Glutamatergic neuron (in vitro differentiated cells): ENCODE measurements around the gene CBY1. TPM values are rescaled to one million over a fixed set of nuclear protein-coding genes. Genes with fewer than 3 reads are reported as not detected.

ENCODE experiments used
- DNase-seq: peaks from one replicate; pipeline ENCODE4 v3.0.0; 2022
- H3K27ac Mint-ChIP-seq: one replicate; pipeline ENCODE4 v1.8.0; 2020; ENCODE audit warnings: mild to moderate bottlenecking, mixed read lengths, inconsistent platforms; ENCODE audit not compliant: unreplicated experiment
- H3K27me3 Mint-ChIP-seq: one replicate; pipeline ENCODE4 v1.8.0; 2020; ENCODE audit warnings: mild to moderate bottlenecking, moderate library complexity, mixed read lengths, inconsistent platforms; ENCODE audit not compliant: unreplicated experiment
- H3K36me3 Mint-ChIP-seq: one replicate; pipeline ENCODE4 v1.8.0; 2020; ENCODE audit warnings: mild to moderate bottlenecking, mixed read lengths, inconsistent platforms; ENCODE audit not compliant: unreplicated experiment
- H3K4me1 Mint-ChIP-seq: one replicate; pipeline ENCODE4 v1.8.0; 2020; ENCODE audit warnings: mild to moderate bottlenecking, low read depth, mixed read lengths, inconsistent platforms; ENCODE audit not compliant: unreplicated experiment
- H3K4me3 Mint-ChIP-seq: one replicate; pipeline ENCODE4 v1.8.0; 2020; ENCODE audit warnings: mild to moderate bottlenecking, mixed read lengths, inconsistent platforms; ENCODE audit not compliant: unreplicated experiment
- H3K9me3 Mint-ChIP-seq: one replicate; pipeline ENCODE4 v1.8.0; 2020; ENCODE audit warnings: mild to moderate bottlenecking, moderate library complexity, mixed read lengths, inconsistent platforms; ENCODE audit not compliant: unreplicated experiment
- total RNA-seq: library from RNA; stranded (reverse); fragmentation: NEBNext Ultra II Directional; extraction: Animal tissue kit (Norgen Biotek cat#: 25700); gene quantifications from one replicate; pipeline ENCODE4 v1.2.1, GENCODE V29; 2021; ENCODE audit not compliant: unreplicated experiment
- TF ChIP-seq, protein P1 (sequence below): fragments of 200-600 bp; sonication (generic); IDR thresholded peaks from one replicate; pipeline ENCODE4 v1.5.0; 2021; ENCODE audit not compliant: partially characterized antibody, unreplicated experiment

CBY1 gene
- total RNA-seq, 1 donor from 2014 or later, result 34.9 TPM

DNA sequence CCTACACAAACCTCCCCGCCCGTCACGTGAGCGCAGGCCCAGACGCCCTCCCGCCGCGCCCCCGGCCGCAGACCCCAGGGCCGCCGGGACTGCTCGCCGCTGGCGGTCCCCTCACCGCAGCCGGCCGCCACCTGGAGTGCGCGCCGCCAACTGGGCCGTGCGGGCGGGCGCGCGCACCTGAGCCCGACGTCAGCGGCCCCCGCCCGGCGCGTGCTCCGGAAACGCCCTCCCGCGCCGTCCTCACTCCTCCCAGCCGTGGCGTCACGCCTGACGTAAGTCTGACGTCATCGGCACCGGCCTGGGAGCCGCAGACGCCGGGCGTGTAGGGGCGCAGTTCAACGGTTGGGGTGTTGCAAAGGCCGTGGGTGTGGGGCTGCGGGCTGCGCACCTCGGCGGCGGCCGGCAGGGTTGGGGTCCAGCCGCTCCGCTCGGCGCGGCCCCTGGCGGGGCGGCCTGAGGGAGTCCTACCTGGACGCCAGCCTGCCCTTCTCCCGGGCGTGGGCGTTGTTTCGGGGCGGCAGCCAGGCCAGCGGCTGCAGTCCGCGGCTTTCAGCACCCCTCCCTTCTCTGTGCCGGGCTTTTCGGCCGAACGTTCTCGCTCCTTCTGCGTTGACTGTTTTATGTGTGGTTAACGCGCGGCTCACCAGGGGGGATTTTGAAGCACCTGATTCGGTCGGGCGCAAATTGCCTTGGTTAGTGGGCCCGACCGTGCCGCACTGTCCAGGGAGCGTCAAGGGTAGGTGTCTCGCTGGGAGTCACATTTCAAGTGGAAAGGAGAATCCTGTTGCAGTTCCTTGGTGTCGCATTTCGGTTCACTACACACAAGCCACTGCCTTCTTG is 44.6 kb downstream of the CBY1 start, which contains the start of gene JOSD1:
Gene JOSD1 (minus strand): TSS at position 155 of the 840 bp plus-strand sequence. CDS start 956 bp downstream, outside the sequence.
- Mint-ChIP-seq H3K4me3 (peak within 1 kb of the TSS; percentile 96), H3K4me1 (peaks cover 27% of the 10 kb centered on the region), H3K27ac (peak within 1 kb of the TSS; percentile 96), H3K27me3 (peaks cover 14% of the 10 kb centered on the region), H3K36me3 (no peaks in the 10 kb centered on the region), H3K9me3 (peaks cover 21% of the 10 kb centered on the region)
- TF ChIP-seq, protein P1, sequence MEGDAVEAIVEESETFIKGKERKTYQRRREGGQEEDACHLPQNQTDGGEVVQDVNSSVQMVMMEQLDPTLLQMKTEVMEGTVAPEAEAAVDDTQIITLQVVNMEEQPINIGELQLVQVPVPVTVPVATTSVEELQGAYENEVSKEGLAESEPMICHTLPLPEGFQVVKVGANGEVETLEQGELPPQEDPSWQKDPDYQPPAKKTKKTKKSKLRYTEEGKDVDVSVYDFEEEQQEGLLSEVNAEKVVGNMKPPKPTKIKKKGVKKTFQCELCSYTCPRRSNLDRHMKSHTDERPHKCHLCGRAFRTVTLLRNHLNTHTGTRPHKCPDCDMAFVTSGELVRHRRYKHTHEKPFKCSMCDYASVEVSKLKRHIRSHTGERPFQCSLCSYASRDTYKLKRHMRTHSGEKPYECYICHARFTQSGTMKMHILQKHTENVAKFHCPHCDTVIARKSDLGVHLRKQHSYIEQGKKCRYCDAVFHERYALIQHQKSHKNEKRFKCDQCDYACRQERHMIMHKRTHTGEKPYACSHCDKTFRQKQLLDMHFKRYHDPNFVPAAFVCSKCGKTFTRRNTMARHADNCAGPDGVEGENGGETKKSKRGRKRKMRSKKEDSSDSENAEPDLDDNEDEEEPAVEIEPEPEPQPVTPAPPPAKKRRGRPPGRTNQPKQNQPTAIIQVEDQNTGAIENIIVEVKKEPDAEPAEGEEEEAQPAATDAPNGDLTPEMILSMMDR, result no peak
- peak; percentile 98 for DNase-seq

DNA sequence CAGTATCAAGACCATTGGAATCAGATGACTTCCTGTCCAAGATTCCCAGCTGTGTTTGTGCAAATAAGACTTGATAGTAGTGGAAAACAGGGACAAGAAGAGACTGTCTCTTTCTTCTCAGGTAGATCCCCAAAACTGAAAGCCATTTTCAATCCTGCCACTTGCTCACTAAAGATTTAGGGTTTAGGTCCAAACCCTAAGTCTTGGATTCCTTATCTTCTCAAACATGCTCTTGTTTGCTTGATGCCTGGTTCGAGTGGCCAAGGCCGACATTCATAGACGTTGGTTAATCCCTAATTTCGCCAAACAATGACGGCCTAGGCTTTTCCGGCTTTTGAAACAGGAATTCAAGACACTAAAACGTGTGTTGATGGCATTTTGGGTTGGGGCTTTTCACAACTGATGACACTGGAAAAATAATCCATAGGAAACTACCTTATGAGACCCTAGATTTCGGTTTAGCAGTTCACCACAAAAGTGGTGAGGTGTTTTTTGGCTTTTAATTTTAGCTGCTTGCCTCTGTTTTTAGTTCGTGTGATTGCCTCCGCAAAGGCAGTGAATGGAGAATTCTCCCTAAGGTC is 48.3 kb downstream of the CBY1 start:
- Mint-ChIP-seq H3K36me3 (no peaks in the 10 kb centered on the region), H3K4me3 (peak overlapping the region; percentile 86), H3K4me1 (peaks cover 14% of the 10 kb centered on the region), H3K27me3 (peaks cover 14% of the 10 kb centered on the region), H3K27ac (peak overlapping the region; percentile 91), H3K9me3 (peaks cover 17% of the 10 kb centered on the region)
- TF ChIP-seq, protein P1, result no peak
- no peak for DNase-seq

DNA sequence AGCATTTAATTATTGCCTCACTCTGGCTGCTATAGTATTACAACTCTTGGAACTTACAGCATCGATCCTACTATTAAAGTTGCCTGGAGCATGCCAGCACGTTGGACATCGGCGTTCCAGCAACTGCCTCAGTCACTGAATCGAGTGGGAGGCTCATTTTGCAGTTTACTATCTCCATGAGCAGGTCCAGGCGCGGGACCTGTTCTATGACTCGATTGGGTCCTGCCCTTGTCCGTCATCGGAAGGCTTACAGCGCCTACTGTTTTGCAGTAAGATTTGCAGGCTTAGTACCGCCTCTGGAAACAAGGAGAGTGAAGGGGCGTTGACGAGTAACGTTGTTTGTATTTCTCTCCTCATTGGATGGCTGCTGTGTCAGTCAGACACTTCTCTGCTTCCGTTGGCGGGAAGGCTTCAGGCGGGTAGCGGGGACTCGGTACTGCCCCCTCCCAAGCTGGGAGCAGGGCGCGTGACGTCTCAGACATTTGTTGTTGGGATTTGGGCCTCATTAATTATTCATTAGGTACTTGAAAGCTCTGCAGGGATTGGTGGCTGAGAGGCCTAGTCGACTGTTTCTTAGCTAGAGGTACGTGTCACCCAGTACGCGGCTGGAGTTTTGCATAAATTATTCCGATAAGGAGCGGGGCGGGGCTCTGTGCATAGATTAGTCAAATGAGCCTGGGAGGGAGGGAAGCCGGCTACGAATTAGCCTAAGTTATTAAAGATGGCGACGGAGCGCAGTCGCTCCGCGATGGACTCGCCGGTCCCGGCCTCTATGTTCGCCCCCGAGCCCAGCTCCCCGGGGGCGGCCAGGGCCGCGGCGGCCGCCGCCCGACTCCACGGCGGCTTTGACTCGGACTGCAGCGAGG is 49.0 kb downstream of the CBY1 start, which contains the start of gene GTPBP1:
Gene GTPBP1 (plus strand): TSS at position 710 of the 866 bp plus-strand sequence. CDS start 12 bp downstream, at position 722.
- peak within 1 kb of the TSS; percentile 91 for H3K27ac Mint-ChIP-seq
- peaks cover 12% of the 10 kb centered on the region for H3K27me3 Mint-ChIP-seq
- DNase-seq, result peak; percentile 94
- TF ChIP-seq, protein P1, result no peak
- peaks cover 14% of the 10 kb centered on the region for H3K4me1 Mint-ChIP-seq
- H3K36me3 Mint-ChIP-seq, result no peaks in the 10 kb centered on the region
- peaks cover 12% of the 10 kb centered on the region for H3K9me3 Mint-ChIP-seq
- H3K4me3 Mint-ChIP-seq, result peak within 1 kb of the TSS; percentile 95

DNA sequence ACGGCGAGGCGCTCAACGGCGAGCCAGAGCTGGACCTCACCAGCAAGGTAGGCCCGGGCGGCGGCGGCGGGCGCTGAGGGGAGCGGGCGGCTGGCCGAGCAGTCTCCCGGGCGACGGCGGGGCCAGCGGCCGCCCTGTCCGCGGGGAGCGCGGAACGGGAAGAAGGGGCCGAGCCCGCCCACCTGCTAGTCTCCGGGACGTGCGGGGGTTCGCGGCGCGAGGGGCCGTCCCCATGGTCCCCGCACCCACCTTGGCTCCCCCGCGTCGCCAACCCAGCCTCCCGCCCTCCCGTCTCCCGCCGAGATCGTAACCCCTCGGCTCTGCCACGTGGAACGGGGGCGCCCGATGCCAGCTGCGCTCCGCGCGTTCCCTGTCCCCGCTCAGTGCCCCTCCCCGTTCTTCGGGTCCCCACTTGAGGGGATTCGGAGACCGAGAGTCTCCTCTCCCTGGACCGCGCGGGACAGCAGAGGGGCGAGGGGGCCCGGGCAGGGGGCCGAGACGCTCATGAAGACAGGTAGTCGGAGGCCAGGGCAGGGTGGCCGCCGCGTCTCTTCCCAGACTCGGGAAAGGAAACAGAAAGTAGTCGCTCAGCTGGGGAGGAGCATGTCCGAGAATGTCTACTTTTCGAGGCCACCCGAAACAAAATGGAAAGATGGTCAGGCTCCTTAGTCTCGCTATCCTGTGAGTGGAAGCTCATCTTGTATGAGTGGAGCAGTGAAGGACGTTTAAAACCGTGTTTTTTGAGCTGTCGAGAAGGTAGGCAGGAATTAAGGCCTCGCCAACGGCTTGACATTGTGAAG is 49.9 kb downstream of the CBY1 start:
- TF ChIP-seq, protein P1, result no peak
- Mint-ChIP-seq H3K4me1 (peaks cover 16% of the 10 kb centered on the region), H3K27me3 (peaks cover 9% of the 10 kb centered on the region), H3K36me3 (no peaks in the 10 kb centered on the region), H3K27ac (no peak overlapping the region), H3K4me3 (peak overlapping the region; percentile 95), H3K9me3 (peaks cover 9% of the 10 kb centered on the region)
- peak; percentile 54 for DNase-seq
